HUES48 (cell line): ENCODE data around the gene PELI1.
A peak's percentile ranks its signal among the peaks of the same experiment; 100 is the strongest.

ENCODE experiments used
- H3K27ac ChIP-seq: one replicate; pipeline ENCODE4 v1.7.0; 2013; ENCODE audit warnings: low read depth, low read length, inconsistent platforms
- H3K27me3 ChIP-seq: 2 replicates; pipeline ENCODE4 v1.6.1; 2013; ENCODE audit warnings: mild to moderate bottlenecking, low read length; ENCODE audit not compliant: control insufficient read depth, insufficient read depth
- H3K36me3 ChIP-seq: 2 replicates; pipeline ENCODE4 v1.6.1; 2013; ENCODE audit warnings: low read length; ENCODE audit not compliant: control insufficient read depth, insufficient read depth
- H3K4me1 ChIP-seq: 2 replicates; pipeline ENCODE4 v1.6.1; 2013; ENCODE audit warnings: mild to moderate bottlenecking, low read length; ENCODE audit not compliant: control insufficient read depth, insufficient read depth
- H3K4me3 ChIP-seq: 2 replicates; pipeline ENCODE4 v1.5.1; 2013; ENCODE audit warnings: mild to moderate bottlenecking, low read depth, low read length
- H3K9ac ChIP-seq: 2 replicates; pipeline ENCODE4 v1.6.1; 2013; ENCODE audit warnings: mild to moderate bottlenecking, low read depth, low read length, moderate library complexity
- H3K9me3 ChIP-seq: 2 replicates; pipeline ENCODE4 v1.6.1; 2013; ENCODE audit warnings: low read length; ENCODE audit not compliant: control insufficient read depth, insufficient read depth

Gene PELI1

DNA sequence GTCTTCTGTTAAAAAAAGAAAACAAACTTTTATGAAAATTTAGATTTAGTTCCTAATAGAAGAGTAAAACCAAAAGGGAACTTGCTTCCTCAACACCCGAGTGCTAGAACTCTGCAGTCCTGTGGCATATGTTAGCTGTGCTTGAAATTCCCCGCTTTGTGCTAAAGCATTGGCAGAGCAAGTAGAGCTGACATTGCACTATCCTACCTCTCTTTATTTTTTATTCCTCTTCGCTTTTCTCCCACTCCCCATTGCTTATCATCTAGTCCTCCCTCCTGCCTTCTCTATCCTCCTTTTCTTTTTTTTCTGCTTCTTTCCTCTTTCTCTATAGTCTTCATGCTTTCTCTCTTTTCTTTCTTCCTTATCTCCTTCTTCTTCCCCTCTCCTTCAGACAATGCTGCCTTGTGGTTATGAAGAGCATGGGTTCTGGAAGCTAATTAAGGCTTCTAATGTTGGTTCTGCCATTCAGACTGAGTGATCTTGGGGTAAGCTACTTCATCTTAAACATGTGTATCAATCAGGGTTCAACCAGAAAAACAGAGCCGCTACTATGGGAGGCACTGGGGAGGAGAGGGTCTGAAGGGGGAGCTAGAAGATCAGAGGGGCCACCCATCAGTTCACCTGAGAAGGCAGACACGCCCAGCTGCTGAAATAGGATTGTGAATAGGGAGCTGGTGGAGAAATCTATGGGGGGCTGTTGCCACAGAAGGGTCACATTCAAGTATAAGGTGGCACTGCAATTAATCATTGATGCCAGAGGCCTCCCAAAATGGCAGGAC lies 31.4 kb upstream of the PELI1 start:
- Histone ChIP-seq H3K4me3 (no peak overlapping the region), H3K4me1 (peaks cover 18% of the 10 kb centered on the region)

DNA sequence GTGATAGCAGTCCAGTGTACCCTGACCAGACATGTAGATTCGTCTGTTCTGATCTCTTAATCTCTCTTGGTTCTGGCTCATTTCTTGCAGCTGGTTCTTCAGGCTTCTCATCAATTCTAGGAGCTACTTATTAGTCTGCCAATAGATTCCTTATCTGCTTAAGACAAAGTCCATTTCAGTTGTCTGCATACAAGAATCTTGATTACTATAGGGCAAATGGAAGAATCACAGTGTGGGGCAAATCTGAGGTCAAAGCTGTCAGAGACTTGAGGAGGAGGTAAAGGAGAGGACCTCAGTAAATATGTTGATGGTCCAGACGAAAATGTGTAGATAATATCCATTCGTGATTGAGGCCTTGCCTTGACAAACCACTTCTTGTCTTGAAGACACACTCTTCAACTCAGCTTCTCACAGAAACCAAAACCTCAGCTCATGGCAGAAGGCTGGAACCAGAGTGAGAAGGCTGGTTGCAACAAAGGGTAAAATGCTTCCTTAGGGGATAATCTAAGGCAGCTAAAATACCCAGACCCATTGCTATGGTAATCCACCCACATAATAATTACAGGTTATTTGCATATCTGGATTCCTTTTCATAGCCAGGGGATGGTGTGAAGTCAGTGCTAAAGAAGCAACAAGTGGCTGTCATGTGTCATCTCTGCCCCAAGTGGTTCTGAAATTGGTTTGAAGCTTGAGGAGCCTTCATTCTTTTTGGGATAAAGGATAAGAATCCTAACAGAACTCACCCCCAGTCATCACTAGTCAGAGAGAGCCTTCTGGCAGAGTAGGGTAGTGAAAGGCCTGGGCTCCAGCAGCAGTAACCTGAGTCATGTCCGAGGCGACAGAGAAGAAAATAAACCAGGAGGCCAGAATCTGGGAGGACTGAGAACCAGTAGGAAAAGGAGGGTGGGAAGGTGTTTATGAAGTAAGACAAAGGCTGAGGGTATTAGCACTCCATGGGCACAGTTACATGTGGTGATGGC lies 29.2 kb upstream of the PELI1 start:
- peak overlapping the region; percentile 9 for H3K27ac ChIP-seq
- no peaks in the 10 kb centered on the region for H3K36me3 ChIP-seq
- H3K9ac ChIP-seq: no peak overlapping the region
- no peaks in the 10 kb centered on the region for H3K27me3 ChIP-seq
- peaks cover 22% of the 10 kb centered on the region for H3K4me1 ChIP-seq
- H3K4me3 ChIP-seq: no peak overlapping the region
- no peaks in the 10 kb centered on the region for H3K9me3 ChIP-seq

More for the DNA sequence above, 31.4 kb upstream of the PELI1 start:
- Histone ChIP-seq H3K27ac (no peak overlapping the region), H3K9me3 (no peaks in the 10 kb centered on the region), H3K9ac (no peak overlapping the region), H3K27me3 (no peaks in the 10 kb centered on the region), H3K36me3 (no peaks in the 10 kb centered on the region)

DNA sequence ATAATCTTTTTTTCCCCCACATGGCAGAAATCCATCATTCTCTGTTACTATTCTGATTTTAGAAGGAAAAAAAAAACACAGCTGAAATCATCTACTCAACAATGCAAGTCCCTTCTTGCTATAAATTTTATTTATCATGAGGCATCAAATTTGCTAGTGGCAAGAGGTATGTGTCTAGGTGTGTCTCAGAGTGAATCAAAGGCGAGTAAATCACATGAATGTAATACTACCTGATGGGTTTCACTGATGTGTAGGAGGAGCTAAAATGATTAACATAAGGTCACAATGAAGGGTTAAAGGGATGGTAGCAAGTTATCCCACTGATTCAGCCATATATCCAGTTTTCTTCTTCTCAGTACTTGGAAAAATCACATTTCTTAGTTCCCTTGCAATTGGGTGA lies 24.5 kb upstream of the PELI1 start:
- Histone ChIP-seq H3K4me3 (no peak overlapping the region), H3K4me1 (peaks cover 14% of the 10 kb centered on the region), H3K9ac (no peak overlapping the region)

DNA sequence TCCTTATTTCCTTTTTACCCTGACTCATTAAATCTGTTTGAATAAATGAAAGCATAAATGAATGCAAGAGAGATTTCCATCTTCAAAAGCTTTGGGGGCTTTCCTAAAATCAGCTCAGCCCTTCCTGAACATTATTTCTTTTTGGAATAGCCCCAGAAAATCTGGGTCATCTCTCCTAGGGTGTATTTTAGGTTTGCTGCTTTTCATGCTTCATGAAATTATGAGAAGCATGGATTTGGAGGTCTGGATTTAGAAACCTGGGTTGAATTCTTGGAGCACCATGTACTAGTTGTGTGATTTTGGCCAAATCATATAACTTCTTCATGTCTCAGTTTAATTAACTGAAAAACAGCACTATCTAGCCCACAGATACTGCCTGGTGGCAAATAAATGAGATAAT lies 24.0 kb upstream of the PELI1 start:
- Histone ChIP-seq H3K27ac (no peak overlapping the region), H3K4me3 (no peak overlapping the region), H3K4me1 (peaks cover 8% of the 10 kb centered on the region; the same call in 1 of the 2 replicates), H3K9me3 (no peaks in the 10 kb centered on the region), H3K27me3 (no peaks in the 10 kb centered on the region), H3K9ac (no peak overlapping the region), H3K36me3 (no peaks in the 10 kb centered on the region)

More for the DNA sequence above, 24.5 kb upstream of the PELI1 start:
- Histone ChIP-seq H3K27me3 (no peaks in the 10 kb centered on the region), H3K27ac (no peak overlapping the region), H3K9me3 (no peaks in the 10 kb centered on the region), H3K36me3 (no peaks in the 10 kb centered on the region)

DNA sequence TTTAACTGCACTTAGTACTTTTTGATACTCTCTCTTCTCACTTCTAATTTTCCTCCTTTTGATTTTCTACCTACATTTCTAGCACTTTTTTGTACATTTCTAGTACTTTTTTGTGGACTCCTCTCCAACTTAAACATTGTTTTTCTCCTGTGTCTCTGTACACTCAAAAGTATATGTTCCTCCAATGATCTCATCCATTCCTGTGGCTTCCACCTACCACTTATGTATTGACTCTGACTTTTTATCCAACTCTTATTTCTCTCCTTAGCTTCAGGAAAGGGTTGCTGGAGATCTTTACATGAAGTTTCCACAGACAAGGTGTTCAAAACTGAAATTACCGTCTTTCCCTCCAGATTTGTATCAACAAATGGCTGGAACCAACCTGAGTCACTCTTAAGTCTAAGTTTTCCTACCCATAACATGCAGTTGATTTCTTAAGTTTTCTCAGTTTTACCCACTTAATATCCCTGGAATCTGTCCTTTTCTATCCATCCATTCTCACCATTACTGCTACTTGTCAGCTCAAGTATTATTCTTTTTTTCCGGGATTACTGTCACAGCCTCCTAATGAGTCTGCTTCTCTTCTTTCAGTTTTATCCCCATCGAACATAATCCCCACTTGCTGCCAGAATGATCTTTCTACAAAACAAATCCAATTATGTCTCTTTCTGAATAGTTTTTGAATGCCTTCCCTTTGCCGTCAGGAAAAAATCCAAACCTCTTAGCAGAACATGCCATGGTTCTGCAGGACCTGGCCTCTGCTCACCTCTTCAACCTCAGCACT lies 22.6 kb upstream of the PELI1 start:
- H3K36me3 ChIP-seq: no peaks in the 10 kb centered on the region
- H3K27ac ChIP-seq: no peak overlapping the region
- H3K4me1 ChIP-seq: peaks cover 8% of the 10 kb centered on the region; the same call in 1 of the 2 replicates
- H3K4me3 ChIP-seq: no peak overlapping the region
- no peaks in the 10 kb centered on the region for H3K9me3 ChIP-seq
- no peaks in the 10 kb centered on the region for H3K27me3 ChIP-seq
- H3K9ac ChIP-seq: no peak overlapping the region

DNA sequence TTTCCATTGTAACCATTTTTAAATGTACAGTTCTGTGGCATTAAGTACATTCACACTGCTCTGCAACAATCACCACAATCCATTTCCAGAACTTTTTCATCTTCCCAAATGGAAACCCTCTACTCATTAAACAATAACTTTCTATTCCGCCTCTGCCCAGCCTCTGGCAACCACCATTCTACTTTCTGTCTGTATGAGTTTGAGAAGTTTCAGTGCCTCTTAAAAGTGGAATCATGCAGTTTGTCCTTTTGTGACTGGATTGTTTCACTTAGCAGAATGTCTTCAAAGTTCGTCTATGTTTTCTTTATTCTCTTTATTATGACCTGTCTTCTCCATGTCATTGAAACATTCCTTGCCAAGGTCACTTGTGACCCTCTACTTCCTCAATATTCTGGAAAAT lies 22.0 kb upstream of the PELI1 start:
- Histone ChIP-seq H3K9me3 (no peaks in the 10 kb centered on the region), H3K36me3 (no peaks in the 10 kb centered on the region), H3K9ac (no peak overlapping the region), H3K27me3 (no peaks in the 10 kb centered on the region), H3K4me3 (no peak overlapping the region), H3K4me1 (peaks cover 5% of the 10 kb centered on the region; the same call in 1 of the 2 replicates), H3K27ac (no peak overlapping the region)

DNA sequence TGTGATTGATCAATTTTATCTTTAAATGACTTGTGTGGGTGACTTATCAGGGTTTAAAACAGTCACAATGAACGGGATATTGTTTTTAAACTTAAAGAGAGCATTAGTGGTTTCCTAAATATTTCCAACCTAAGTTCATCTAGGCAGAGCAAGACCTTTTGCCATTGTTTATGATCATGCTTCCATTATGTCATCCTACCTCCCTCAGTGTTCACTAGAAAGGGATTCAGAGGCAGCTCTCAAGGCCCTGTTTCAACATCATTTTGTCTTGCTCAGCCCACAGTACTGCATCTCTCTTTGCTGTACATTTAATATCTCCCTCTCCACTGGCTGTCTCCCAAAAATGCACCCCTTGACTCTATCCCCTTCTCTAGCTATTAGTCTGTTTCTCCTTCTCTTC lies 21.5 kb upstream of the PELI1 start:
- Histone ChIP-seq H3K4me3 (no peak overlapping the region), H3K36me3 (no peaks in the 10 kb centered on the region), H3K27ac (no peak overlapping the region), H3K27me3 (no peaks in the 10 kb centered on the region), H3K9ac (no peak overlapping the region), H3K4me1 (peaks cover 4% of the 10 kb centered on the region; the same call in 1 of the 2 replicates), H3K9me3 (no peaks in the 10 kb centered on the region)

DNA sequence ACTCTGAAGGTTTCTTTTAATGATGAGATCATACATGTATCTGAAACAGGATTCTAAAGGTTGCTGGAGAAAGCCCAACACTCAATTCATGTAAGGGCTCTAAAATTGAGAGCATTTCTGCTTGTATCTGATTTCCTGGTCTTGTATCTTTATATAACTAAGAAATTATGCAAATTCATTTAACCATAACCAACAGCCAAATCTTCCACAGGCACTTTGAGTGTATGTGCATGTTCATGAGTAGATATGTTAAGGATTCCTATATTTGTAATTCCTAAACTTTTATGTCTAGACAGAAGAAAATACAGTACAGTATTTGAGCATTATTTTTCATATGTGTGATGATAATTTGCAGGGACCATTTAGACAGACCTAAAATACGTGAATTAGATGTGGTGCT lies 20.4 kb upstream of the PELI1 start:
- Histone ChIP-seq H3K36me3 (no peaks in the 10 kb centered on the region), H3K9me3 (no peaks in the 10 kb centered on the region), H3K4me3 (no peak overlapping the region), H3K4me1 (no peaks in the 10 kb centered on the region), H3K9ac (no peak overlapping the region), H3K27me3 (no peaks in the 10 kb centered on the region), H3K27ac (no peak overlapping the region)

DNA sequence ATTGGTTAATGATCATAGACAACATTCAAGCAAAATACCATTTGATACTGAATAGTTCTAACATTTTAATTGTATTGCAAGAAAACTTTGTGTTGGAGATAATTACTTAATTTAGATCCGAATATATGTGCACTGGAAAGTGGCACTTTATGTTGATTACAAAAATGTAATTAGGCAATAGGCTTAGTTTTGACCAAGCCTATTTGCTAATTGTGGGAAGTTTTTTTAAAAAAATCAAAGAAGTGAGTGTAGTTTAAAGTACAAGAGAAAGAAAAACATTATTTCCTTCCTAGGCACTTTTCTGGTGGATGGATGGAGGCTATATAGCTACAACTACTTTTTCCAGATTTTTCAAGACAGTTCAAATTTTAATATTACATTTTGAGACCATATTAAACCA lies 18.3 kb upstream of the PELI1 start:
- H3K4me1 ChIP-seq: no peaks in the 10 kb centered on the region
- no peak overlapping the region for H3K9ac ChIP-seq
- H3K4me3 ChIP-seq: no peak overlapping the region
- no peaks in the 10 kb centered on the region for H3K27me3 ChIP-seq
- no peak overlapping the region for H3K27ac ChIP-seq
- no peaks in the 10 kb centered on the region for H3K9me3 ChIP-seq
- no peaks in the 10 kb centered on the region for H3K36me3 ChIP-seq

DNA sequence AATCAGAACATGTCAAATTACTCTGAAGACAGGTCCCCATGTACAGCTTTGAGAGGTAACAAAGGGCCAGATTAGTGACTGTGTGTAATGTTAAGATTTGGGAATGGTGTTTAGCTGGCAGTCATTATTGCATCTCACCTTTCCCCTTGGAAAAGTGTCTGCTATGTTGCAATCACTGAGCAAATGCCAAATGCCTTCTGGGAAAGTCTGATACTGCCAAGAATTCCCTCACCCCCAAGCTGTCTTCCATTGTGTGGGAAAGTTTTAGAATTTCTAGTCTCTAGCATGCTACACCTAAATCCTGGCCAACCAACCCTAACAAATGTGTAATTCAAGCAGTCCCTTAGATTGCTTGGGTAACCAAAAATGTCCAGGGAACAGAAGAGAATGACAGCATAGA lies 13.6 kb upstream of the PELI1 start:
- H3K36me3 ChIP-seq: no peaks in the 10 kb centered on the region
- no peak overlapping the region for H3K4me3 ChIP-seq
- no peak overlapping the region for H3K9ac ChIP-seq
- H3K27me3 ChIP-seq: no peaks in the 10 kb centered on the region
- H3K9me3 ChIP-seq: no peaks in the 10 kb centered on the region
- H3K27ac ChIP-seq: no peak overlapping the region
- H3K4me1 ChIP-seq: peaks cover 6% of the 10 kb centered on the region
